GM10266 (cell line): Measurements from ENCODE around the gene ARMC5.

Experiments
- DNase-seq: peaks from one replicate; pipeline ENCODE4 v3.0.0; 2012; ENCODE audit errors: extremely low spot score
- CTCF ChIP-seq: IDR thresholded peaks from 2 replicates; pipeline ENCODE4 v1.5.1; 2012; ENCODE audit warnings: mild to moderate bottlenecking, low read depth; ENCODE audit not compliant: control insufficient read depth, insufficient read depth; ENCODE audit errors: missing control alignments

Gene ARMC5

GRCh38 chr16:31489298-31489564, 29.9 kb downstream of the ARMC5 start:
- no peak for DNase-seq
- no peak for TF ChIP-seq CTCF

- TF ChIP-seq CTCF: no peak
- DNase-seq: no peak
Observed at GRCh38 chr16:31489616-31490584, 30.6 kb downstream of the ARMC5 start.

- DNase-seq: no peak
- no peak for TF ChIP-seq CTCF
Observed at GRCh38 chr16:31491778-31492418, 32.6 kb downstream of the ARMC5 start.

- DNase-seq: no peak
- TF ChIP-seq CTCF: no peak
Observed at GRCh38 chr16:31493506-31494125, 34.3 kb downstream of the ARMC5 start.

GRCh38 chr16:31496670-31497069, 37.4 kb downstream of the ARMC5 start:
- no peak for TF ChIP-seq CTCF
- DNase-seq: no peak

- no peak for DNase-seq
- no peak for TF ChIP-seq CTCF
Observed at GRCh38 chr16:31498493-31498892, 39.2 kb downstream of the ARMC5 start.

- DNase-seq: no peak
- TF ChIP-seq CTCF: no peak
Observed at GRCh38 chr16:31499928-31500327, 40.6 kb downstream of the ARMC5 start.
